K562 (cell line): Measurements from ENCODE around the gene SCGB3A2. TPM values are rescaled to one million over a fixed set of nuclear protein-coding genes. Genes with fewer than 3 reads are reported as not detected.

Experiments used
- ATAC-seq: fragments of 200-7000 bp; cut with Tn5 transposase; 3 replicates; pipeline ENCODE4 v1.9.1; 2020; ENCODE audit warnings: moderate library complexity
- BruUV-seq: library from RNA; stranded (reverse); fragments of 400-500 nt; replicated peaks from 2 replicates; lab custom pipeline; 2021; lab: Mats Ljungman, UMichigan
- CTCF ChIA-PET: fragments of 300-600 bp; formaldehyde crosslinking; extraction: SDS; loops from one replicate; lab custom pipeline; 2021; ENCODE audit warnings: low intra/inter-chr PET ratio; lab: Yijun Ruan, JAX
- POLR2A ChIA-PET: fragments of 300-600, 350-650 bp; sonication (Branson Sonifier 250); formaldehyde crosslinking; extraction: SDS; loops from one replicate; lab custom pipeline; 2021; ENCODE audit warnings: antibody characterized with exemption, inconsistent platforms; lab: Yijun Ruan, JAX
- DNase-seq, 4 experiments: peaks; one replicate each; pipeline versions ENCODE4 v3.0.0 to v3.0.0-alpha.2; 2011 to 2018; ENCODE audit warnings: low spot score in 3 of 4, mixed read lengths in 3 of 4; ENCODE audit errors: extremely low read depth in 1 of 4
- FAIRE-seq: peaks from 2 replicates; lab custom pipeline; 2011; peaks lifted over from hg19 to GRCh38; lab: Jason Lieb, UNC
- H2AFZ ChIP-seq: 2 replicates; pipeline ENCODE4 v1.6.0; 2011; ENCODE audit warnings: low read depth, low read length, control low read depth, inconsistent platforms
- H3K27ac ChIP-seq: fragments of 200-600 bp; 3 replicates; pipeline ENCODE4 v1.8.0; 2011; ENCODE audit warnings: low read depth, mild to moderate bottlenecking, control low read depth, inconsistent platforms, low read length, moderate library complexity, mixed read lengths; ENCODE audit errors: extremely low read depth
- H3K27me3 ChIP-seq, 2 experiments: fragments of 300-600 bp in 1 of 2; 2 replicates in 1 of 2; 3 replicates in 1 of 2; pipeline versions ENCODE4 v1.6.0 to v1.8.0; 2011; ENCODE audit warnings: inconsistent platforms in 2 of 2, low read length in 2 of 2, mild to moderate bottlenecking in 1 of 2, mixed read lengths in 1 of 2, moderate library complexity in 1 of 2; ENCODE audit not compliant: control insufficient read depth in 2 of 2, insufficient read depth in 2 of 2
- H3K36me3 ChIP-seq: fragments of 300-600 bp; 3 replicates; pipeline ENCODE4 v1.8.0; 2011; ENCODE audit warnings: mild to moderate bottlenecking, low read length, inconsistent platforms; ENCODE audit not compliant: control insufficient read depth, insufficient read depth
- H3K4me1 ChIP-seq, 2 experiments: fragments of 200-600 bp in 1 of 2; replicated peaks in 1 of 2; 2 replicates in 1 of 2; 3 replicates in 1 of 2; pipeline versions ENCODE4 v1.5.1 to v1.8.0; 2011; ENCODE audit warnings: inconsistent platforms in 2 of 2, low read length in 2 of 2, mild to moderate bottlenecking in 1 of 2, mixed read lengths in 1 of 2, moderate library complexity in 1 of 2; ENCODE audit not compliant: control insufficient read depth in 2 of 2, insufficient read depth in 2 of 2
- H3K4me2 ChIP-seq: 2 replicates; pipeline ENCODE4 v1.6.1; 2011; ENCODE audit warnings: low read length, control low read depth, inconsistent platforms, mixed read lengths; ENCODE audit not compliant: insufficient read depth
- H3K4me3 ChIP-seq: fragments of 200-600 bp; sonication (generic), shearing (Covaris generic); 2 replicates; pipeline ENCODE4 v1.5.1; 2016; ENCODE audit warnings: control low read depth, inconsistent platforms
- H3K79me2 ChIP-seq: fragments of 200-600 bp; 3 replicates; pipeline ENCODE4 v1.8.0; 2011; ENCODE audit warnings: low read length, inconsistent platforms; ENCODE audit not compliant: control insufficient read depth, insufficient read depth
- H3K9ac ChIP-seq, 2 experiments: 2 replicates each; pipeline versions ENCODE4 v1.6.0 to v1.6.1; 2011; ENCODE audit warnings: low read depth in 2 of 2, low read length in 2 of 2, control low read depth in 1 of 2, inconsistent platforms in 1 of 2, mild to moderate bottlenecking in 1 of 2, mixed read lengths in 1 of 2; ENCODE audit not compliant: insufficient read depth in 1 of 2
- H3K9me1 ChIP-seq: one replicate; pipeline ENCODE4 v1.6.0; 2011; ENCODE audit warnings: inconsistent platforms, mild to moderate bottlenecking, low read length, moderate library complexity; ENCODE audit not compliant: control insufficient read depth, insufficient read depth
- H3K9me3 ChIP-seq: replicated peaks from 2 replicates; pipeline ENCODE4 v1.5.1; 2011; ENCODE audit warnings: low read depth, low read length, inconsistent platforms; ENCODE audit not compliant: control insufficient read depth, insufficient read depth
- H4K20me1 ChIP-seq: replicated peaks from 2 replicates; pipeline ENCODE4 v1.6.1; 2011; ENCODE audit warnings: low read length, inconsistent platforms, mixed read lengths; ENCODE audit not compliant: control insufficient read depth, insufficient read depth
- ESRRB ChIP-seq: fragments of 250-450 bp; sonication (Bioruptor Pico); IDR thresholded peaks from 2 replicates; pipeline ENCODE4 v1.5.0; 2020; ENCODE audit warnings: mild to moderate bottlenecking, moderate library complexity, borderline replicate concordance
- GATA2 ChIP-seq: sonication (generic); formaldehyde crosslinking; IDR thresholded peaks from 2 replicates; pipeline ENCODE4 v1.4.0; 2020; ENCODE audit warnings: mild to moderate bottlenecking, missing genetic modification reagents
- HEY1 ChIP-seq: fragments of 250-450 bp; sonication (Bioruptor Pico); IDR thresholded peaks from 2 replicates; pipeline ENCODE4 v1.5.0; 2020; ENCODE audit warnings: mild to moderate bottlenecking, moderate library complexity, borderline replicate concordance
- IFI16 ChIP-seq: fragments of 250-450 bp; sonication (Bioruptor Pico); IDR thresholded peaks from 2 replicates; pipeline ENCODE4 v2.1.2; 2022; ENCODE audit warnings: mild to moderate bottlenecking, inconsistent platforms
- MED1 ChIP-seq: sonication (generic); formaldehyde crosslinking; IDR thresholded peaks from 2 replicates; pipeline ENCODE4 v1.8.1; 2023; ENCODE audit warnings: missing genetic modification reagents, borderline replicate concordance
- NFRKB ChIP-seq: fragments of 450-650 bp; IDR thresholded peaks from 2 replicates; pipeline ENCODE4 v1.6.1; 2016; ENCODE audit warnings: low read depth
- NRF1 ChIP-seq, 2 experiments: fragments of 450-650 bp; IDR thresholded peaks in 1 of 2; conservative IDR thresholded peaks in 1 of 2; 2 replicates each; pipeline ENCODE4 v1.6.1; 2014; ENCODE audit warnings: mild to moderate bottlenecking in 2 of 2
- RUNX1 ChIP-seq: sonication (generic); IDR thresholded peaks from 2 replicates; pipeline ENCODE4 v1.6.1; 2016; ENCODE audit warnings: antibody characterized with exemption, low read depth
- SIN3A ChIP-seq, 2 experiments: fragments of 150-350 bp in 1 of 2; IDR thresholded peaks; 2 replicates each; pipeline ENCODE4 v1.6.1; 2011 to 2016; ENCODE audit warnings: borderline replicate concordance in 2 of 2, low read depth in 2 of 2, low read length in 2 of 2, mild to moderate bottlenecking in 2 of 2, moderate library complexity in 2 of 2; ENCODE audit not compliant: control insufficient read depth in 1 of 2
- TCF7L2 ChIP-seq: fragments of 150-350 bp; IDR thresholded peaks from 2 replicates; pipeline ENCODE4 v1.6.1; 2016; ENCODE audit warnings: low read depth, mild to moderate bottlenecking, low read length, moderate library complexity
- ZNF140 ChIP-seq: fragments of 250-450 bp; sonication (Bioruptor Pico); IDR thresholded peaks from 2 replicates; pipeline ENCODE4 v1.8.0; 2021; ENCODE audit warnings: moderate library complexity, mild to moderate bottlenecking, inconsistent platforms
- ZNF184 ChIP-seq: sonication (generic); formaldehyde crosslinking; IDR thresholded peaks from 2 replicates; pipeline ENCODE4 v1.5.0; 2020; ENCODE audit warnings: missing genetic modification reagents
- ZNF79 ChIP-seq: fragments of 250-450 bp; sonication (Bioruptor Pico); IDR thresholded peaks from 2 replicates; pipeline ENCODE4 v1.4.0; 2020; ENCODE audit warnings: low read depth, mild to moderate bottlenecking, moderate library complexity
- in situ Hi-C: fragments of 300-500 bp; cut with MboI; formaldehyde crosslinking; loops from 4 replicates; pipeline ENCODE4 v1.15.0; 2018; ENCODE audit warnings: inconsistent platforms, mixed read lengths
- intact Hi-C: fragments of 100-400 bp; cut with micrococcal nuclease; formaldehyde crosslinking; loops from 2 replicates; pipeline ENCODE4 v1.14.2; 2022
- polyA plus RNA-seq, 8 experiments: library from polyadenylated mRNA; depleted of rRNA in 4 of 8; stranded (reverse) in 5 of 8; unstranded in 3 of 8; fragments of >200 nt; fragmentation: Nextera tagmentation in 2 of 8; fragmentation: Illumina TruSeq in 1 of 8; extraction: Ambion mirVana in 2 of 8; extraction: Trizol in 1 of 8; gene quantifications; 2 replicates each; pipeline versions ENCODE4 v1.2.1 to v1.2.3, GENCODE V29; 2011 to 2014; ENCODE audit warnings: inconsistent platforms in 1 of 8, missing spikeins in 1 of 8
- total RNA-seq, 7 experiments: library from RNA; depleted of rRNA in 6 of 7; stranded (reverse); fragments of >200 nt in 6 of 7; fragmentation: Illumina TruSeq in 2 of 7; extraction: Trizol in 2 of 7; gene quantifications; 2 replicates each; pipeline versions ENCODE4 v1.2.1 to v1.2.3, GENCODE V29; 2011 to 2021; ENCODE audit warnings: low replicate concordance in 1 of 7
- TF ChIP-seq, protein P1 (sequence below): fragments of 450-650 bp; IDR thresholded peaks from 2 replicates; pipeline ENCODE4 v1.7.1; 2018; ENCODE audit warnings: mild to moderate bottlenecking, low read depth; ENCODE audit not compliant: partially characterized antibody
- TF ChIP-seq, protein P2 (sequence below): fragments of 450-650 bp; IDR thresholded peaks from 2 replicates; pipeline ENCODE4 v1.6.1; 2017; ENCODE audit warnings: antibody characterized with exemption
- TF ChIP-seq, protein P3 (sequence below): IDR thresholded peaks from 2 replicates; pipeline ENCODE4 v1.6.1; 2014; ENCODE audit warnings: antibody characterized with exemption

Gene SCGB3A2
- total and polyA plus RNA-seq, 9 of the 15 experiments (the other 6 are each of a cell fraction or from before 2014, with no cell fraction given), result 0.35 TPM; not detected in 8

DNA sequence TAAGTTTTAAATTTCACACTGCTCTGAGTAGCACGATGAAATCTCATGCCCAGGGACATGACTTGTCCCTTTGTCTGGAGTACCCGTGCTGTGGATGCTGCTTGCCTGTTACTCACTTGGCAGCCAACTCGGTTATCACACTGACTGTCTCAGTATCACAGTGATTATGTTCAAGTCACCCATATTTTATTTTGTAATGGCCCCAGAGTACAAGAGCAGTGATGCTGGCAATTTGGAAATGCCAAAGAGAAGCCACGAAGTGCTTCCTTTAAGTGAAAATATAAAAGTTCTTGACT is 22.8 kb upstream of the SCGB3A2 start (continued):
- TF ChIP-seq, protein P1, sequence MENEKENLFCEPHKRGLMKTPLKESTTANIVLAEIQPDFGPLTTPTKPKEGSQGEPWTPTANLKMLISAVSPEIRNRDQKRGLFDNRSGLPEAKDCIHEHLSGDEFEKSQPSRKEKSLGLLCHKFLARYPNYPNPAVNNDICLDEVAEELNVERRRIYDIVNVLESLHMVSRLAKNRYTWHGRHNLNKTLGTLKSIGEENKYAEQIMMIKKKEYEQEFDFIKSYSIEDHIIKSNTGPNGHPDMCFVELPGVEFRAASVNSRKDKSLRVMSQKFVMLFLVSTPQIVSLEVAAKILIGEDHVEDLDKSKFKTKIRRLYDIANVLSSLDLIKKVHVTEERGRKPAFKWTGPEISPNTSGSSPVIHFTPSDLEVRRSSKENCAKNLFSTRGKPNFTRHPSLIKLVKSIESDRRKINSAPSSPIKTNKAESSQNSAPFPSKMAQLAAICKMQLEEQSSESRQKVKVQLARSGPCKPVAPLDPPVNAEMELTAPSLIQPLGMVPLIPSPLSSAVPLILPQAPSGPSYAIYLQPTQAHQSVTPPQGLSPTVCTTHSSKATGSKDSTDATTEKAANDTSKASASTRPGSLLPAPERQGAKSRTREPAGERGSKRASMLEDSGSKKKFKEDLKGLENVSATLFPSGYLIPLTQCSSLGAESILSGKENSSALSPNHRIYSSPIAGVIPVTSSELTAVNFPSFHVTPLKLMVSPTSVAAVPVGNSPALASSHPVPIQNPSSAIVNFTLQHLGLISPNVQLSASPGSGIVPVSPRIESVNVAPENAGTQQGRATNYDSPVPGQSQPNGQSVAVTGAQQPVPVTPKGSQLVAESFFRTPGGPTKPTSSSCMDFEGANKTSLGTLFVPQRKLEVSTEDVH, result no peak
- TF ChIP-seq, all 486 proteins: peak for 0

DNA sequence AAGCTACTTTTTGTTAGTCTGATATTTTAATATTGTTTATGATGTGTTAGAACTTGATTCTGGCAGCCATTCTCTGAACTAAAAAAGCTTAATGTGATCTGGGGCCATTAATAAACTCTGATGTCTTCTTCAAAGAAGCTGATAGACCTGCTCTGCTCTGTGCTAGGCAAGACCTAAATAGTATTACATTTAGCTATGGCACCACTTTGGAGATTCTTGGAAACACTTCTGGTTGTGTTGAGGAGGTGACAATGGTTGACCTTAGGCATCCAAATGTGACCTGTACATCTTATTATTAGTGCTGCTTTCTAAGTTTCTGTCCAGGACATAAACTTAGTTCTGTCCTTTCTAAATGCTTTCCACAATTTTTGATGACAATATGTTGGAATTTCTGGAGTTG is 21.7 kb upstream of the SCGB3A2 start:
- no peak for ATAC-seq
- Histone ChIP-seq H3K27me3 (no peaks in the 10 kb centered on the region), H2AFZ (no peak overlapping the region), H3K79me2 (no peaks in the 10 kb centered on the region), H3K4me2 (no peak overlapping the region), H3K4me1 (no peaks in the 10 kb centered on the region), H3K4me3 (no peak overlapping the region), H3K36me3 (no peaks in the 10 kb centered on the region), H3K9me3 (no peaks in the 10 kb centered on the region), H4K20me1 (no peaks in the 10 kb centered on the region), H3K9ac (no peak overlapping the region), H3K27ac (no peak overlapping the region), H3K9me1 (no peaks in the 10 kb centered on the region)
- intact Hi-C loops, result loop anchor here (2.0 to 10.0 kb wide), 2 partner anchors 588 to 874 kb away; no protein-coding TSS in a partner anchor
- no TSS peak for BruUV-seq
- POLR2A ChIA-PET, result no interaction called here
- no peak for DNase-seq
- FAIRE-seq, result no peak
- in situ Hi-C loops, result no loop called here
- CTCF ChIA-PET, result interaction anchor here (1.2 to 1.3 kb wide), 2 partner anchors 78 to 870 kb away, joined by 3 read pairs; no protein-coding TSS in a partner anchor
- TF ChIP-seq MED1 (CRISPR knock-in tag) (no peak), ESRRB (CRISPR knock-in tag) (no peak), RUNX1 (no peak), NFRKB (no peak), ZNF79 (no peak), NRF1 (conservative IDR thresholded peaks at IDR 0.05 in 1 of 2, IDR thresholded peaks at IDR 0.05 in 1 of 2) (no peak), HEY1 (CRISPR knock-in tag) (no peak), IFI16 (CRISPR knock-in tag) (no peak), TCF7L2 (no peak), ZNF140 (no peak), SIN3A (IDR thresholded peaks at IDR 0.05; ENCODE audit: borderline replicate concordance in 2 of 2, control insufficient read depth in 1 of 2, low read depth in 2 of 2, low read length in 2 of 2) (no peak), ZNF184 (no peak), GATA2 (CRISPR knock-in tag) (no peak)
- TF ChIP-seq, protein P2, sequence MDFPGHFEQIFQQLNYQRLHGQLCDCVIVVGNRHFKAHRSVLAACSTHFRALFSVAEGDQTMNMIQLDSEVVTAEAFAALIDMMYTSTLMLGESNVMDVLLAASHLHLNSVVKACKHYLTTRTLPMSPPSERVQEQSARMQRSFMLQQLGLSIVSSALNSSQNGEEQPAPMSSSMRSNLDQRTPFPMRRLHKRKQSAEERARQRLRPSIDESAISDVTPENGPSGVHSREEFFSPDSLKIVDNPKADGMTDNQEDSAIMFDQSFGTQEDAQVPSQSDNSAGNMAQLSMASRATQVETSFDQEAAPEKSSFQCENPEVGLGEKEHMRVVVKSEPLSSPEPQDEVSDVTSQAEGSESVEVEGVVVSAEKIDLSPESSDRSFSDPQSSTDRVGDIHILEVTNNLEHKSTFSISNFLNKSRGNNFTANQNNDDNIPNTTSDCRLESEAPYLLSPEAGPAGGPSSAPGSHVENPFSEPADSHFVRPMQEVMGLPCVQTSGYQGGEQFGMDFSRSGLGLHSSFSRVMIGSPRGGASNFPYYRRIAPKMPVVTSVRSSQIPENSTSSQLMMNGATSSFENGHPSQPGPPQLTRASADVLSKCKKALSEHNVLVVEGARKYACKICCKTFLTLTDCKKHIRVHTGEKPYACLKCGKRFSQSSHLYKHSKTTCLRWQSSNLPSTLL, result no peak
- TF ChIP-seq, protein P3, sequence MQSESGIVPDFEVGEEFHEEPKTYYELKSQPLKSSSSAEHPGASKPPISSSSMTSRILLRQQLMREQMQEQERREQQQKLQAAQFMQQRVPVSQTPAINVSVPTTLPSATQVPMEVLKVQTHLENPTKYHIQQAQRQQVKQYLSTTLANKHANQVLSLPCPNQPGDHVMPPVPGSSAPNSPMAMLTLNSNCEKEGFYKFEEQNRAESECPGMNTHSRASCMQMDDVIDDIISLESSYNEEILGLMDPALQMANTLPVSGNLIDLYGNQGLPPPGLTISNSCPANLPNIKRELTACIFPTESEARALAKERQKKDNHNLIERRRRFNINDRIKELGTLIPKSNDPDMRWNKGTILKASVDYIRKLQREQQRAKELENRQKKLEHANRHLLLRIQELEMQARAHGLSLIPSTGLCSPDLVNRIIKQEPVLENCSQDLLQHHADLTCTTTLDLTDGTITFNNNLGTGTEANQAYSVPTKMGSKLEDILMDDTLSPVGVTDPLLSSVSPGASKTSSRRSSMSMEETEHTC, result no peak
